SK-N-MC (cell line): ENCODE measurements around the gene MXRA8.

Experiments
- EZH2 ChIP-seq: fragments of 200-600 bp; sonication (generic); IDR thresholded peaks from one replicate; pipeline ENCODE4 v1.6.1; 2017; ENCODE audit warnings: antibody characterized with exemption
- POLR2AphosphoS5 ChIP-seq: IDR thresholded peaks from 2 replicates; pipeline ENCODE4 v1.6.1; 2012; ENCODE audit warnings: mild to moderate bottlenecking, low read depth, low read length, borderline replicate concordance

- no peak for TF ChIP-seq EZH2
- TF ChIP-seq POLR2AphosphoS5 = no peak
Observed at GRCh38 chr1:1306661-1307260, 51.6 kb downstream of the MXRA8 start.
